ENCODE data around the gene RBM23. TPM values are rescaled to one million over a fixed set of nuclear protein-coding genes. Genes with fewer than 3 reads are reported as not detected.
A peak's percentile ranks its signal among the peaks of the same experiment; 100 is the strongest.

The RBM23 gene
- total and polyA plus RNA-seq, 9 of the 15 experiments (the other 6 are each of a cell fraction or from before 2014, with no cell fraction given): 46.0 to 102 (median 58.5) TPM

GRCh38 chr14:22929104-22929960 lies 10.4 kb upstream of the RBM23 start, which contains the start of gene PRMT5 (continued):
- TF ChIP-seq CTCFL (IDR thresholded peaks at IDR 0.05; ENCODE audit: borderline replicate concordance, insufficient read depth, low read depth, low read length, poor library complexity, severe bottlenecking) (no peak), L3MBTL2 (IDR thresholded peaks at IDR 0.05) (peak; percentile 45; the same call in 1 of the 2 replicates), SMARCA4 (IDR thresholded peaks at IDR 0.05) (0 out of 2 replicates have a peak, but pooled peaks have one; percentile 6), ASH1L (IDR thresholded peaks at IDR 0.05; ENCODE audit: borderline replicate concordance, low read depth, partially characterized antibody) (peak; percentile 75), TAL1 (IDR thresholded peaks at IDR 0.05) (no peak), GABPA (tag; conservative IDR thresholded peaks at IDR 0.05; ENCODE audit: low read depth) (0 out of 2 replicates have a peak, but pooled peaks have one; percentile 3), THRA (IDR thresholded peaks at IDR 0.05) (no peak), GTF2E2 (tag; IDR thresholded peaks at IDR 0.05) (no peak), ZNF24 (IDR thresholded peaks at IDR 0.05) (0 out of 2 replicates have a peak, but pooled peaks have one; percentile 22)
- TF ChIP-seq, protein P1, sequence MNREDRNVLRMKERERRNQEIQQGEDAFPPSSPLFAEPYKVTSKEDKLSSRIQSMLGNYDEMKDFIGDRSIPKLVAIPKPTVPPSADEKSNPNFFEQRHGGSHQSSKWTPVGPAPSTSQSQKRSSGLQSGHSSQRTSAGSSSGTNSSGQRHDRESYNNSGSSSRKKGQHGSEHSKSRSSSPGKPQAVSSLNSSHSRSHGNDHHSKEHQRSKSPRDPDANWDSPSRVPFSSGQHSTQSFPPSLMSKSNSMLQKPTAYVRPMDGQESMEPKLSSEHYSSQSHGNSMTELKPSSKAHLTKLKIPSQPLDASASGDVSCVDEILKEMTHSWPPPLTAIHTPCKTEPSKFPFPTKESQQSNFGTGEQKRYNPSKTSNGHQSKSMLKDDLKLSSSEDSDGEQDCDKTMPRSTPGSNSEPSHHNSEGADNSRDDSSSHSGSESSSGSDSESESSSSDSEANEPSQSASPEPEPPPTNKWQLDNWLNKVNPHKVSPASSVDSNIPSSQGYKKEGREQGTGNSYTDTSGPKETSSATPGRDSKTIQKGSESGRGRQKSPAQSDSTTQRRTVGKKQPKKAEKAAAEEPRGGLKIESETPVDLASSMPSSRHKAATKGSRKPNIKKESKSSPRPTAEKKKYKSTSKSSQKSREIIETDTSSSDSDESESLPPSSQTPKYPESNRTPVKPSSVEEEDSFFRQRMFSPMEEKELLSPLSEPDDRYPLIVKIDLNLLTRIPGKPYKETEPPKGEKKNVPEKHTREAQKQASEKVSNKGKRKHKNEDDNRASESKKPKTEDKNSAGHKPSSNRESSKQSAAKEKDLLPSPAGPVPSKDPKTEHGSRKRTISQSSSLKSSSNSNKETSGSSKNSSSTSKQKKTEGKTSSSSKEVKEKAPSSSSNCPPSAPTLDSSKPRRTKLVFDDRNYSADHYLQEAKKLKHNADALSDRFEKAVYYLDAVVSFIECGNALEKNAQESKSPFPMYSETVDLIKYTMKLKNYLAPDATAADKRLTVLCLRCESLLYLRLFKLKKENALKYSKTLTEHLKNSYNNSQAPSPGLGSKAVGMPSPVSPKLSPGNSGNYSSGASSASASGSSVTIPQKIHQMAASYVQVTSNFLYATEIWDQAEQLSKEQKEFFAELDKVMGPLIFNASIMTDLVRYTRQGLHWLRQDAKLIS (CRISPR knock-in tag; IDR thresholded peaks at IDR 0.05): peak; percentile 64; the same call in 1 of the 2 replicates
- TF ChIP-seq, protein P2, sequence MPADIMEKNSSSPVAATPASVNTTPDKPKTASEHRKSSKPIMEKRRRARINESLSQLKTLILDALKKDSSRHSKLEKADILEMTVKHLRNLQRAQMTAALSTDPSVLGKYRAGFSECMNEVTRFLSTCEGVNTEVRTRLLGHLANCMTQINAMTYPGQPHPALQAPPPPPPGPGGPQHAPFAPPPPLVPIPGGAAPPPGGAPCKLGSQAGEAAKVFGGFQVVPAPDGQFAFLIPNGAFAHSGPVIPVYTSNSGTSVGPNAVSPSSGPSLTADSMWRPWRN (IDR thresholded peaks at IDR 0.05; ENCODE audit: low read depth): 0 out of 2 replicates have a peak, but pooled peaks have one; percentile 28
- TF ChIP-seq, protein P3, sequence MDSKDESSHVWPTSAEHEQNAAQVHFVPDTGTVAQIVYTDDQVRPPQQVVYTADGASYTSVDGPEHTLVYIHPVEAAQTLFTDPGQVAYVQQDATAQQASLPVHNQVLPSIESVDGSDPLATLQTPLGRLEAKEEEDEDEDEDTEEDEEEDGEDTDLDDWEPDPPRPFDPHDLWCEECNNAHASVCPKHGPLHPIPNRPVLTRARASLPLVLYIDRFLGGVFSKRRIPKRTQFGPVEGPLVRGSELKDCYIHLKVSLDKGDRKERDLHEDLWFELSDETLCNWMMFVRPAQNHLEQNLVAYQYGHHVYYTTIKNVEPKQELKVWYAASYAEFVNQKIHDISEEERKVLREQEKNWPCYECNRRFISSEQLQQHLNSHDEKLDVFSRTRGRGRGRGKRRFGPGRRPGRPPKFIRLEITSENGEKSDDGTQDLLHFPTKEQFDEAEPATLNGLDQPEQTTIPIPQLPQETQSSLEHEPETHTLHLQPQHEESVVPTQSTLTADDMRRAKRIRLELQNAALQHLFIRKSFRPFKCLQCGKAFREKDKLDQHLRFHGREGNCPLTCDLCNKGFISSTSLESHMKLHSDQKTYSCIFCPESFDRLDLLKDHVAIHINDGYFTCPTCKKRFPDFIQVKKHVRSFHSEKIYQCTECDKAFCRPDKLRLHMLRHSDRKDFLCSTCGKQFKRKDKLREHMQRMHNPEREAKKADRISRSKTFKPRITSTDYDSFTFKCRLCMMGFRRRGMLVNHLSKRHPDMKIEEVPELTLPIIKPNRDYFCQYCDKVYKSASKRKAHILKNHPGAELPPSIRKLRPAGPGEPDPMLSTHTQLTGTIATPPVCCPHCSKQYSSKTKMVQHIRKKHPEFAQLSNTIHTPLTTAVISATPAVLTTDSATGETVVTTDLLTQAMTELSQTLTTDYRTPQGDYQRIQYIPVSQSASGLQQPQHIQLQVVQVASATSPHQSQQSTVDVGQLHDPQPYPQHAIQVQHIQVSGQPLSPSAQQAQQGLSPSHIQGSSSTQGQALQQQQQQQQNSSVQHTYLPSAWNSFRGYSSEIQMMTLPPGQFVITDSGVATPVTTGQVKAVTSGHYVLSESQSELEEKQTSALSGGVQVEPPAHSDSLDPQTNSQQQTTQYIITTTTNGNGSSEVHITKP (IDR thresholded peaks at IDR 0.05; ENCODE audit: partially characterized antibody): peak; percentile 0

Data from K562 (cell line).